MG63 (cell line): ENCODE measurements around the gene EXOSC2. TPM values are rescaled to one million over a fixed set of nuclear protein-coding genes. Genes with fewer than 3 reads are reported as not detected.

ENCODE experiments used
- DNase-seq: peaks from one replicate; pipeline ENCODE4 v3.0.0-alpha.2; 2020
- H3K27me3 ChIP-seq: fragments of 250-450 bp; sonication (Bioruptor Pico); 2 replicates; pipeline ENCODE4 v1.5.1; 2020; ENCODE audit warnings: mild to moderate bottlenecking, moderate library complexity
- H3K36me3 ChIP-seq: fragments of 250-450 bp; sonication (Bioruptor Pico); 2 replicates; pipeline ENCODE4 v1.5.1; 2020; ENCODE audit warnings: mild to moderate bottlenecking, moderate library complexity
- H3K4me3 ChIP-seq: fragments of 250-450 bp; sonication (Bioruptor Pico); 2 replicates; pipeline ENCODE4 v1.5.1; 2020; ENCODE audit warnings: mild to moderate bottlenecking, moderate library complexity
- H3K9me3 ChIP-seq: fragments of 250-450 bp; sonication (Bioruptor Pico); 2 replicates; pipeline ENCODE4 v1.5.1; 2020; ENCODE audit warnings: mild to moderate bottlenecking, moderate library complexity
- total RNA-seq: library from RNA; depleted of rRNA; stranded (reverse); fragments of >200 nt; shearing (Covaris generic); gene quantifications from 2 replicates; pipeline ENCODE4 v1.2.3, GENCODE V29; 2014; ENCODE audit warnings: low replicate concordance

EXOSC2 gene
- total RNA-seq, 1 experiment from 2014 or later = 31.4 TPM

DNA sequence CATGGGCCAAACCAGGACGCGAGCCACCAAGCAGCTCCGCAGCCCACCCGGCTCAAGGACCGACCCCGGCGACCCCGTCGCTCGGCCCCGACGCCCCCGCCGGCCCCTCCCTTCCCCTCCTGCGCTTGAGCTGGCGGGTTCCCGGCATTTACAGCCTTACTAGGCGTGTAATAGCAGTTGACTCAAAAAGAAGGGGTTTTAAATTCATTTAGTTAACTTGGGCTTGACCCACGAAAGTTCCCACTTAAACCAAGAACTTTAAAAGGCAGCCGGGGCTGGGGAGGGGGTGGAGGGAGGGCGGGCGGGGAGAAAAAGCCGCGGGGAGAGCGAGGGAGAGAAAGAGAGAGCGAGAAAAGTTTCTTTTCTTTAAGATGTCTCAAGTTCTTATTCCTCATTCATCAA, 28.6 kb upstream of the EXOSC2 start:
- Histone ChIP-seq H3K9me3 (no peaks in the 10 kb centered on the region), H3K36me3 (no peaks in the 10 kb centered on the region), H3K4me3 (no peak overlapping the region), H3K27me3 (peaks cover 62% of the 10 kb centered on the region)
- DNase-seq = no peak

- peaks cover 55% of the 10 kb centered on the region for H3K27me3 ChIP-seq
These were observed 27.9 kb upstream of the EXOSC2 start for GRCh38 chr9:130665431-130666392.

GRCh38 chr9:130666393-130667119, 27.0 kb upstream of the EXOSC2 start:
- no peak for DNase-seq
- no peaks in the 10 kb centered on the region for H3K9me3 ChIP-seq
- H3K27me3 ChIP-seq = peaks cover 47% of the 10 kb centered on the region
- no peak overlapping the region for H3K4me3 ChIP-seq
- H3K36me3 ChIP-seq = no peaks in the 10 kb centered on the region

More at GRCh38 chr9:130665431-130666392, 27.9 kb upstream of the EXOSC2 start:
- Histone ChIP-seq H3K36me3 (no peaks in the 10 kb centered on the region), H3K9me3 (no peaks in the 10 kb centered on the region), H3K4me3 (no peak overlapping the region)
- DNase-seq = no peak

- DNase-seq = no peak
- no peaks in the 10 kb centered on the region for H3K9me3 ChIP-seq
- peaks cover 42% of the 10 kb centered on the region for H3K27me3 ChIP-seq
These were observed 26.5 kb upstream of the EXOSC2 start for GRCh38 chr9:130667120-130667435.

DNA sequence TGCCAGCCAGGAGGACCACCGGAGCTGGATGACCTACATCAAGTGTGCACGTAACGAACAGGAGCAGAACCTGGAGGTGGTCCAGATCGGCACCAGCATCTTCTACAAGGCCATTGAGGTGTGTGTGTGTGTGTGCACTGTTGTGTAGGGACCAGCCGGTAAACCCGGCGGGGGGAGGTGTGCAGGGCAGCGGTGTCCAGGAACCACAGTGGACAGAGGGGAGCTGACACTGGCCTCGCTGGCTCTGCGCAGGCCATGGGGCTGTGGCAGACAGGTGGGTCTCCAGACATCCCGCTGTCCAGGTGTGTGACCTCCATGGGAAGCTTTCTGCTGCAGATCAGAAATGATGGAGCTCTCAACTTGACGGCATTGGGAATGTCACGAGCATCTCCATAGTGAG, 25.4 kb upstream of the EXOSC2 start:
- no peak for DNase-seq
- H3K36me3 ChIP-seq = no peaks in the 10 kb centered on the region
- peaks cover 30% of the 10 kb centered on the region for H3K27me3 ChIP-seq
- H3K9me3 ChIP-seq = no peaks in the 10 kb centered on the region
- H3K4me3 ChIP-seq = no peak overlapping the region

More at GRCh38 chr9:130667120-130667435, 26.5 kb upstream of the EXOSC2 start:
- H3K36me3 ChIP-seq = no peaks in the 10 kb centered on the region
- H3K4me3 ChIP-seq = no peak overlapping the region

DNA sequence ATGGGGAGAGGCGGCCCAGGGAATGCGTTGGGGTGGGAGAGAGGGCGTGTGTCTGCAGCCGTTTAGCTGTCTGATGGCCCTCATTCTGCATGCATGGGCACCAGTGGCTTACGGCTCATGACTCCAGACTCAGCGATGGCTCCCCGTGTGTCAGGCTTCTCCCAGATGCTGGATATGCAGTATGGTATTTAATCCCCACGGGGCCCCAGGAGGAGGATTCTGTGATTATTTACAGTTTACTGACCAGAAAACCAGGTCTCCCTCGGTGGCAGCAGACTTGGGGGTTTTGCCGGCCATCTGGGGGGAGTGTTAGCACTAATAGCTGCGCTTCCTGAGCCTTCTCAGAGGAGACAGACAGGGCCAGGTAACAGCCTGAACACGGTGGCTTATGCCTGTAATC, 24.9 kb upstream of the EXOSC2 start:
- Histone ChIP-seq H3K27me3 (peaks cover 26% of the 10 kb centered on the region), H3K4me3 (no peak overlapping the region), H3K9me3 (no peaks in the 10 kb centered on the region), H3K36me3 (no peaks in the 10 kb centered on the region)
- no peak for DNase-seq

DNA sequence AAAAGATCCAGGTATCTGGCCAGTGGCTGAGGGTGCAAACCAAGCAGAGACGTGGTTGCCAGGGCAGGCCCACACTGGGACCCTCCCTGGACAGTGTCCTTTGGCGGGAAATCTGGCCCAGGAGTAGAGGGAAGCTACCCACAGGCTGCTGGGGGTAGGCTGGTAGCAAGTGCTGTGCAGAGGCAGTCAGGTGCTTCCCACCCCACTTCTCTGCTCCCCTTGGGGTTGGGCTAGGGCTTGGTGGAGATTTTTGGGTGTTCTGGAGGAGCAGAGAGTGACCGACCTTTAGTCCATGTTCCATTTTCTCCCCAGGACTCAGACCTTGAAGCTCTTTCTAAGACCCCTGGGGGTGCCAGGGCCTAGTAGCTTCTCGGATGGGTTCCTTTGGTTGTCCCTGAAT, 23.6 kb upstream of the EXOSC2 start:
- H3K36me3 ChIP-seq = no peaks in the 10 kb centered on the region

GRCh38 chr9:130670644-130671043, 22.9 kb upstream of the EXOSC2 start:
- Histone ChIP-seq H3K9me3 (no peaks in the 10 kb centered on the region), H3K4me3 (no peak overlapping the region), H3K36me3 (no peaks in the 10 kb centered on the region), H3K27me3 (peaks cover 8% of the 10 kb centered on the region)
- DNase-seq = no peak

More for the DNA sequence above, 23.6 kb upstream of the EXOSC2 start:
- no peak for DNase-seq
- H3K27me3 ChIP-seq = peaks cover 13% of the 10 kb centered on the region
- no peak overlapping the region for H3K4me3 ChIP-seq
- H3K9me3 ChIP-seq = no peaks in the 10 kb centered on the region

- no peak overlapping the region for H3K4me3 ChIP-seq
- DNase-seq = no peak
- no peaks in the 10 kb centered on the region for H3K27me3 ChIP-seq
- H3K9me3 ChIP-seq = no peaks in the 10 kb centered on the region
- H3K36me3 ChIP-seq = no peaks in the 10 kb centered on the region
These were observed 21.1 kb upstream of the EXOSC2 start for GRCh38 chr9:130672466-130672865.

- no peak overlapping the region for H3K4me3 ChIP-seq
These were observed 20.5 kb upstream of the EXOSC2 start for GRCh38 chr9:130672933-130673615.

GRCh38 chr9:130675396-130675795, 18.2 kb upstream of the EXOSC2 start:
- no peak overlapping the region for H3K4me3 ChIP-seq
- no peaks in the 10 kb centered on the region for H3K9me3 ChIP-seq
- DNase-seq = no peak
- no peaks in the 10 kb centered on the region for H3K36me3 ChIP-seq
- no peaks in the 10 kb centered on the region for H3K27me3 ChIP-seq

More at GRCh38 chr9:130672933-130673615, 20.5 kb upstream of the EXOSC2 start:
- no peak for DNase-seq
- Histone ChIP-seq H3K36me3 (no peaks in the 10 kb centered on the region), H3K27me3 (no peaks in the 10 kb centered on the region), H3K9me3 (no peaks in the 10 kb centered on the region)

GRCh38 chr9:130677252-130677651, 16.3 kb upstream of the EXOSC2 start:
- no peak for DNase-seq
- Histone ChIP-seq H3K27me3 (no peaks in the 10 kb centered on the region), H3K4me3 (no peak overlapping the region), H3K36me3 (no peaks in the 10 kb centered on the region), H3K9me3 (no peaks in the 10 kb centered on the region)

- Histone ChIP-seq H3K9me3 (no peaks in the 10 kb centered on the region), H3K36me3 (no peaks in the 10 kb centered on the region), H3K27me3 (no peaks in the 10 kb centered on the region), H3K4me3 (peak overlapping the region; percentile 47)
- peak; percentile 89 for DNase-seq
These were observed 12.5 kb upstream of the EXOSC2 start for GRCh38 chr9:130680836-130681768.

GRCh38 chr9:130681769-130682420, 11.7 kb upstream of the EXOSC2 start:
- DNase-seq = no peak
- Histone ChIP-seq H3K4me3 (peak overlapping the region; percentile 47), H3K27me3 (no peaks in the 10 kb centered on the region), H3K9me3 (no peaks in the 10 kb centered on the region), H3K36me3 (no peaks in the 10 kb centered on the region)

DNA sequence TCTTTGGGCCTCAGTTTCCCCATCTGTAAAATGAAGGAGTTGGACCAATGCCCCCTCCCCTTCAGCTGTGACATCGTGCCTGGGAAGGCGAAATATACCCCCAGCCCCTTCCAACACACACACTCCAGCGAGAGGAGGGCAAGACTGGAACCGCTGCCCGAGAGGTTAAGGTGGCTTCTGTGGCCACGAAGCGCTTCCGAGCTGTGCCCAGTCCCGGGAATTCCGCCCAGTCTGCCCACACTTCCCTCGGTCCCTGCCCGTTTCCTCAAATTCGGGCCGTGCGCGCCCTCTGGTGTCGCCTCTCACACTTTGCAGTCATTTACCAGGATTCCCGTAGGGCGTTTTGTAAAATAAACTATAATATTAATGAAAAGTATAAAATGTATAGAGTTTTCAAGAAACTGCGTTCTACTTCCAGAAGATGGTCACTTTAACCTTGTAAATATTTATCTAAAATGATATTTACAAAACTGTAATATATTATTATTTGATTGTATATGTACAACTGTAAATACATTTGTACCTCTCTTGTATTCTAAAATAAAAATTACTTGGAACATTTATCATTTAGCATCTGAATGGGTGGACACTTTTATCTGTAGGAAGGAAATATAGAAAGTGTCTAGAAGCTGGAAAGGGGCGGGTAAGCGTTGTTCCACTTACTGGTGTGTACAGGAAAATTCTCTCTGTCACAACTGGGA, 11.0 kb upstream of the EXOSC2 start:
- peak overlapping the region; percentile 47; the same call in 1 of the 2 replicates for H3K4me3 ChIP-seq

More for the DNA sequence above, 11.0 kb upstream of the EXOSC2 start:
- Histone ChIP-seq H3K36me3 (no peaks in the 10 kb centered on the region), H3K27me3 (no peaks in the 10 kb centered on the region), H3K9me3 (no peaks in the 10 kb centered on the region)
- DNase-seq = peak; percentile 81
